ENCODE results near the gene CNST.
A peak's percentile ranks its signal among the peaks of the same experiment; 100 is the strongest.

Gene CNST, protein sequence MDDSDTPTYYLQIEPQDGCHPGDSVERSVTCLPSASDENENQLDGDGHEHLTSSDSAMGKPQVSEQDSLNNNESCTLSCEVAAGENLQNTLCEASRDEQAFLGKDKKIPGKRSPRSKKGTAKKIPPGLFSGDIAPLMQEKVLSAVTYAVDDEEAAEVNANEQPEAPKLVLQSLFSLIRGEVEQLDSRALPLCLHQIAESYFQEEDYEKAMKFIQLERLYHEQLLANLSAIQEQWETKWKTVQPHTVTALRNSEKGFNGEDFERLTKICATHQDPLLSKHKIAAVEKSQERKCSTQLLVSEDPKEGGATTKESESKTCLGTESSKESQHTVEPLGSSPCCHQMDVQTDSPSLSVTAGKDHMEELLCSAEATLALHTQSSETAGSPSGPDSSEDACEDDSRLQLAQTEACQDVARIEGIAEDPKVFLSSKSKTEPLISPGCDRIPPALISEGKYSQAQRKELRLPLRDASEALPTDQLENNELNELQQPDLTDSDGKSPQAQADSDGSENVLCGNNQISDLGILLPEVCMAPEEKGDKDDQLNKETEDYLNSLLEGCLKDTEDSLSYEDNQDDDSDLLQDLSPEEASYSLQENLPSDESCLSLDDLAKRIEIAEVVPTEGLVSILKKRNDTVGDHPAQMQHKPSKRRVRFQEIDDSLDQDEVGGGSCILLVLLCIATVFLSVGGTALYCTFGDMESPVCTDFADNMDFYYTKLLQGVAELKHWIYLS

GRCh38 chr1:246566128-246566812 is at the start of gene CNST, which contains the start of gene TFB2M:
CNST (plus strand) TSS chr1:246566456; CDS start chr1:246591563, 25,107 bp downstream.
TFB2M (minus strand) TSS chr1:246566261; CDS start chr1:246566138, 123 bp downstream.
- no peak for TF ChIP-seq CTCF (conservative IDR thresholded peaks at IDR 0.05; ENCODE audit: low read depth, low read length)
- peak within 1 kb of the TSS; percentile 97 for H3K4me3 ChIP-seq (ENCODE audit: low read depth, low read length)
- peak; percentile 99 for DNase-seq (ENCODE audit: low read depth)

- no peak for TF ChIP-seq CTCF (conservative IDR thresholded peaks at IDR 0.05; ENCODE audit: low read depth, low read length)
- no peak overlapping the region for H3K4me3 ChIP-seq (ENCODE audit: low read depth, low read length)
- DNase-seq (ENCODE audit: low read depth): no peak
Measured at GRCh38 chr1:246517391-246517790, 48.9 kb upstream of the CNST start.

DNA sequence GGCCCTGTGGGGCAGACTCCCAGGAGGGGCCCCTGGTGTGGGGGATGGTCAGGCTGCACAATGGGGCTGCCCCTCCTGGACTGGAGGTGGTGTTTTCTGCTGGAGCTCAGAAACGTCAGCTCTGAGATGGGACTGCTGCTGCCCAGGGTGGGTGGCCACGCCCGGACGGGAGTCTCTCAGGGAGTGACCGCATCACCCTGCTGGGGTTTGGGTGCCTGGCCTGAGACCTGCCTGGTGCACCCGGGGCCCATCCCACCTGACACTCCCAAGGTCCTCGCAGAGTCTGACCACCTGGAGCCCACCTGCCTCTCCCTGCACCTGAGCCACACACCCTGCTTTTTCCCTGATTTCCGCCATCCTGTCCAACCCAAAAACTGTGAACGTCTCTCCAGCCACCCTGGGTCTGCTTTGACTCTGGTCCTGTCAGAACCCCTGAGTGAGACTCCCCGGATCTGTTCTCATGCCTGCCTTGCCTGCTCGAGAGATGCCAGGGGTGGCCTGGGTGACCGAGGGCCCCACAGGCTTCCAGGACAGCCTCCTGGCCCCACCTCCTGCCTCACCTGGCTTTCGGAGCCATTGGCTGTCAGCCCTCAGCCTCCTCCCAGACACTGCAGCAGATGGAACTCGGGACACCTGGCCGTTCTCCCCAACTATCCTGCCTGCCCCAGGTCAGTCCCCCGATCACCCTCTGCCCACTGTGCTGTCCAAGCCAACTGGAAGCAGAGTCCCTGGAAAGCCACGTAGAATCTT is 47.6 kb upstream of the CNST start:
- no peak for TF ChIP-seq CTCF (conservative IDR thresholded peaks at IDR 0.05; ENCODE audit: low read depth, low read length)

DNA sequence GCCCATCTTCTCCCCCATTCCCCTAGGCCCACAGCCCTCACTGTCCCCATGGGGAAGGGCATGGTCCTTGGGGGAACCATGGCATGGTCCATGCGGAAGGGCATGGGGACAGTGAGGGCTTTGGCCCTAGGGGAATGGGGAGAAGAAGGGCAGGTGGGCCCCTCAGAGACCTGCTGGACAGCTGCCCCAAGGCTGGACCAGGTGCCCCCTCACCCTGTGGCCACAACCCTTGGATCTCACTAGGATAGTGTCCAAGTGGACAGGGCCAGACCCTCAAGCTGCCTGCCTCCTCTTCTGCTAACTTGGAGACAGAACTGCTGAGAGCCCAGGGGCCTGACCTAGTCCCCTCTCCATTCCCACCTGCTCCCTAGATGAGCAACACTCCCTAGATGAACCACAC is 46.7 kb upstream of the CNST start:
- TF ChIP-seq CTCF (conservative IDR thresholded peaks at IDR 0.05; ENCODE audit: low read depth, low read length): no peak
- no peak overlapping the region for H3K4me3 ChIP-seq (ENCODE audit: low read depth, low read length)
- DNase-seq (ENCODE audit: low read depth): no peak

More for the DNA sequence above, 47.6 kb upstream of the CNST start:
- DNase-seq (ENCODE audit: low read depth): no peak
- no peak overlapping the region for H3K4me3 ChIP-seq (ENCODE audit: low read depth, low read length)

- TF ChIP-seq CTCF (conservative IDR thresholded peaks at IDR 0.05; ENCODE audit: low read depth, low read length): no peak
- no peak for DNase-seq (ENCODE audit: low read depth)
- no peak overlapping the region for H3K4me3 ChIP-seq (ENCODE audit: low read depth, low read length)
Measured at GRCh38 chr1:246526380-246526779, 39.9 kb upstream of the CNST start.

- H3K4me3 ChIP-seq (ENCODE audit: low read depth, low read length): no peak overlapping the region
- DNase-seq (ENCODE audit: low read depth): no peak
- no peak for TF ChIP-seq CTCF (conservative IDR thresholded peaks at IDR 0.05; ENCODE audit: low read depth, low read length)
Measured at GRCh38 chr1:246526915-246527314, 39.3 kb upstream of the CNST start.
